SHP77 treated with DMSO at 0.1 percent for 48 hours (cell line): ENCODE results near the gene PRKAR1A.

Source experiments
- DNase-seq: peaks from one replicate; lab custom pipeline; 2025; lab: John Stamatoyannopoulos, UW

The PRKAR1A gene

GRCh38 chr17:68600067-68600930 lies 88.1 kb downstream of the PRKAR1A start:
- DNase-seq: no peak
